ENCODE data around the gene ZNF512B.

DNA sequence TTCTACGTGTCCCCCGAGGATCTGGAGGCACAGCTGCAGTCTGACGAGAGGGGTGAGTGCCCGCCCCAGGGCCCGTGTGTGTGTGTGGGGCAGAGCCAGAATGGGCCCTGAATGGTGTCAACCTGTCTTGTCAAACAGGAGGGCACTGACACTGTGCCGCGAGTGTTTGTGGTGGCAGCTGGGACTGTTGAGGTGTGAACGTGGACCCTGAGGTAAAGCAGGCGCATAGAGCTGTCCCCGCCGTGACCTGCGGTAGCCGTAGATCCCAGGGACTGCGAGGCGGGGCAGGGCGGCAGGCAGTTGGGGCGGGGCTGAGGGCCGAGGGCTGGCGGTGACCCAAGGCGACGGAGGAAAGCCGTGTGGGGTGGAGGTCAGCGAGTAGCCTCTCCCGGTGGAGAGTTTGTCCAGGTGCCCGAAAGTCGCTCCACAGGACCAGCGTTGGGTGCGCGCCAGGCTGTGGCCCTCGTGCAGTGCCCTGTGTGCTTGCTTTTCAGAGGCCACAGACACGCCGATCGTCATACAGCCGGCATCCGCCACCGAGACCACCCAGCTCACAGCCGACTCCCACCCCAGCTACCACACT, 38.7 kb downstream of the ZNF512B start:
- TF ChIP-seq, protein P1, sequence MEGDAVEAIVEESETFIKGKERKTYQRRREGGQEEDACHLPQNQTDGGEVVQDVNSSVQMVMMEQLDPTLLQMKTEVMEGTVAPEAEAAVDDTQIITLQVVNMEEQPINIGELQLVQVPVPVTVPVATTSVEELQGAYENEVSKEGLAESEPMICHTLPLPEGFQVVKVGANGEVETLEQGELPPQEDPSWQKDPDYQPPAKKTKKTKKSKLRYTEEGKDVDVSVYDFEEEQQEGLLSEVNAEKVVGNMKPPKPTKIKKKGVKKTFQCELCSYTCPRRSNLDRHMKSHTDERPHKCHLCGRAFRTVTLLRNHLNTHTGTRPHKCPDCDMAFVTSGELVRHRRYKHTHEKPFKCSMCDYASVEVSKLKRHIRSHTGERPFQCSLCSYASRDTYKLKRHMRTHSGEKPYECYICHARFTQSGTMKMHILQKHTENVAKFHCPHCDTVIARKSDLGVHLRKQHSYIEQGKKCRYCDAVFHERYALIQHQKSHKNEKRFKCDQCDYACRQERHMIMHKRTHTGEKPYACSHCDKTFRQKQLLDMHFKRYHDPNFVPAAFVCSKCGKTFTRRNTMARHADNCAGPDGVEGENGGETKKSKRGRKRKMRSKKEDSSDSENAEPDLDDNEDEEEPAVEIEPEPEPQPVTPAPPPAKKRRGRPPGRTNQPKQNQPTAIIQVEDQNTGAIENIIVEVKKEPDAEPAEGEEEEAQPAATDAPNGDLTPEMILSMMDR (IDR thresholded peaks at IDR 0.05) = no peak
- no peak for TF ChIP-seq POLR2AphosphoS5 (IDR thresholded peaks at IDR 0.05)
